ENCODE measurements around the gene TCTN1.
"Not testable (repeated sequence)": the region's sequence is repeated elsewhere in the genome, so short reads cannot be mapped to it uniquely, and the experiment has no call there.

The TCTN1 gene

DNA sequence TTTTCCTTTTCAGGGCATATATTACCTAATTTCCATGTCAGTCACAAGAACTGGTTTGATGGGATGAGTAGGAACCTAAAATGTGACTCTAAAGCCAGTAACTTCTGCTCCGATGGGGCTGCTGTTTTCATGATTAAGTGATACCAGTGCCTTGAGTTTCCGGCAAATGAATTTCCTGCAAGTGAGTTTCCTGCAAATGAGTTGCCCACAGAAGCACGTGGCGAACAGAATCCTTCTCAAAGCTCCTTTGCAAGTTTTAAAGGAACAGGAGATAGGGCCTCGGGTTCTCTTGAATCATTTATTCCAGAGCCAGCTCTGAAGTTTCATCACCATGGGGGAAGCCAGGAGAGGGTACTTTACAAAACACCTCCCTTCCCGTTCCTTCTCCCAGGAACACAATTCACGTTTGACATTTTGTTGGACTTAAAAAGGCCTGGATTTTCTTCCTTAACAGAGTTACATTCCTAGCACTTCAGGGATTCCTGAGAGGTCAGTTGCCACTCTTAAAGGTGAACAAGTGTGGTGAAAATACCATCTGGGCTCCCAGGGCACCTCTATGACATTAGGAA lies 28.6 kb upstream of the TCTN1 start:
- no peaks in the 10 kb centered on the region for H3K9me3 ChIP-seq
- H3K27me3 ChIP-seq = no peaks in the 10 kb centered on the region
- H3K4me1 ChIP-seq = peaks cover 44% of the 10 kb centered on the region
- H4K20me1 ChIP-seq = peaks cover 27% of the 10 kb centered on the region
- peak overlapping the region; percentile 47; the same call in 1 of the 2 replicates for H3K9ac ChIP-seq
- peaks cover 5% of the 10 kb centered on the region; the same call in 1 of the 2 replicates for H3K36me3 ChIP-seq
- peak overlapping the region; percentile 73 for H3K4me2 ChIP-seq
- peak overlapping the region; percentile 22; the same call in 1 of the 2 replicates for H3K4me3 ChIP-seq
- peak overlapping the region; percentile 70 for H3K27ac ChIP-seq
- no peak for TF ChIP-seq Cebpa-rat (IDR thresholded peaks at IDR 0.05)

DNA sequence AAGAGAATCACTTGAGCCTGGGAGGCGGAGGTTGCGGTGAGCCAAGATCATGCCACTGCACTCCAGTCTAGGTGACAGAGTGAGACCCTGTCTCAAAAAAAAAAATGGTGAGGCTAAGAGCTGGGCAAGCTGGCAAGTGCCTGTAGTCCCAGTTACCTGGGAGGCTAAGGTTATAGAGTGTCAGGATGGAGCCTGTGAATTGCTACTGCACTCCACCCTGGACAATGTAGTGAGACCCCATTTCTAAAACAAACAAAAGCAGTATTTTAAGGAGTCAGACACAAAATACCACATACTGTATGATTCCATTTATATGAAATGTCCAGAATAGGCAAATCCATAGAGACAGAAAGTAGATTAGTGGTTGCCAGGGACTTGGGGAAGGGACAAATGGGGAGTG lies 26.8 kb upstream of the TCTN1 start:
- H3K9ac ChIP-seq, H3K27me3 ChIP-seq, H4K20me1 ChIP-seq, H3K9me3 ChIP-seq, H3K4me3 ChIP-seq, H3K4me2 ChIP-seq, H3K27ac ChIP-seq, H3K36me3 ChIP-seq: not testable (repeated sequence)
- peaks cover 48% of the 10 kb centered on the region for H3K4me1 ChIP-seq

DNA sequence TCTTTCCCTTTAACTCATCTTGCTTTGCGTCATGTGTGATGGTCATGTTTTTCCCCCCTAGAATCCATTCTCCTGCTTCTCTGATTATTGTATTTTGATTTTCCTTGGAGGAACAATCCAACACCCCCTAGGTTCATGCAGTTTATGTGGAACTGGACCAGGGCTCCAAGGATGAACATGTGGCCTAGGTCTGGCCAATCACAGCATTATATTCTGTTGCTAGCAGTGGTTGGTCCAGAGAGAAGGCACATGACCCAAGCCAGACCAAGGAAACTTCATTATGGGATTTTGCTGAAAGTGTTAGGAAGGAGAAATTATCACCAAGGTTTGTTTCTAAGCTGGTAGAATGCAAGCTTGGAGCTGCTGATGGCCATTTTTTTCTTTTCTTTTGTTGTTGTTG lies 23.9 kb upstream of the TCTN1 start:
- H3K4me2 ChIP-seq = peak overlapping the region; percentile 57
- no peaks in the 10 kb centered on the region for H4K20me1 ChIP-seq
- no peak for TF ChIP-seq Cebpa-rat (IDR thresholded peaks at IDR 0.05)
- H3K9me3 ChIP-seq = no peaks in the 10 kb centered on the region
- no peak overlapping the region for H3K9ac ChIP-seq
- H3K27ac ChIP-seq = no peak overlapping the region; the same call in 1 of the 2 replicates
- H3K4me3 ChIP-seq = no peak overlapping the region
- no peaks in the 10 kb centered on the region for H3K27me3 ChIP-seq
- peaks cover 31% of the 10 kb centered on the region for H3K4me1 ChIP-seq
- H3K36me3 ChIP-seq = no peaks in the 10 kb centered on the region

DNA sequence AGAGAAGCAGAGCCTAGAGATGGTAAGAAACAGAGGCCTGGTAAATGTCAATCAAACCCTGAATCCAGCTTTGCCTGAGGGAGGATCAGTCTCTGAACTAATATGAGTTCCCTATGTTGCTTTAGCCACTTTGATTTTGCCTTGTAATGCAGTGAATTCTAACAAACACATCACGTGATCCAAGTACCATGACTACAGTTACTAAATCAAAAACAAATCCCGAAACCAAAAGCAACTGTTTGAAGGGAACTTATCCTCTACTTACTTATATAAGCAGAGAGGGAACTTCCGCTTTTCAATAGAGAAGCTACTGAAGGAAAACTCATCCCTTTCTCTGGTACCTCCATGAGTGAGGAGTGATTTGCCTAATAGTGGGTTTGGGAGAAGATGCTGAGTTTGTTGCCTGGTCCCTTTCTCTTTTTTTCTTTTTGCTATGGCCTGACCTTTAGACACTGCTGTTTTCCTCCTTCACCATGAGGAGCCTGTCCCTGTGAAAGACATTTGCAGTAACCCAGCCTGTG lies 23.1 kb upstream of the TCTN1 start:
- Histone ChIP-seq H3K9ac (no peak overlapping the region), H3K4me1 (peaks cover 23% of the 10 kb centered on the region), H4K20me1 (no peaks in the 10 kb centered on the region), H3K27ac (peak overlapping the region; percentile 42), H3K4me2 (peak overlapping the region; percentile 57), H3K27me3 (no peaks in the 10 kb centered on the region), H3K9me3 (no peaks in the 10 kb centered on the region), H3K36me3 (no peaks in the 10 kb centered on the region), H3K4me3 (no peak overlapping the region)
- TF ChIP-seq Cebpa-rat (IDR thresholded peaks at IDR 0.05) = no peak

DNA sequence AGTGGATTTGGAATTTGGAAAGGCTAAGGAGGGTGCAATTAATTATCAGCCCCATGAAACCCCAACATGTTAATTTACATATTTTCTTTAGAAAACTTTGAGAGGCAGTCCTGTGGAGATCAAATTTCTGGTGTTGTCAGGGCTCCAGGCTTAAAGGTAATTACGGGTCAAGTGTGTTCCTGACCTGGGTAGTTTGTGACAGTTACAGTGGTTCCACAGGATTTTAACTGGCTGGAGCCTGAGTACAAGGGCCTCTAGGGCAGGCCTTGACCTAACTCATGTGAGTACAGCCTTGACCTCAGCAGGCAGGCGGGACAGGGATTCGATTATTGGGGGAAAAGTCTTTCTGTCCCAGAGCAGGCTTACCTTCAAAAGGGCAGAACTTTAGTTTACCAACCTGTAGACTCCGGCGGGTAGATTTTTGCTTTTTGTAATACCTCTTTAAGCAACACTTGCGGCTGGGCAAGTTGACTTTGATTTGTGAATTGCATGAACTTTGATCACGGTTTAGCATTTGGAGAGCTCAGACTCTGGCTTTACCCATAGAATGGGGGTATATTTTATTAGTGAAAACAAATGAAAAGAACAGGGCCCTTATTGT lies 22.4 kb upstream of the TCTN1 start:
- Histone ChIP-seq H3K9ac (no peak overlapping the region), H4K20me1 (no peaks in the 10 kb centered on the region), H3K27ac (0 out of 2 replicates have a peak overlapping the region, but pooled peaks have one; percentile 42), H3K4me3 (no peak overlapping the region), H3K4me2 (peak overlapping the region; percentile 57), H3K9me3 (no peaks in the 10 kb centered on the region), H3K27me3 (no peaks in the 10 kb centered on the region), H3K4me1 (peaks cover 20% of the 10 kb centered on the region), H3K36me3 (no peaks in the 10 kb centered on the region)
- no peak for TF ChIP-seq Cebpa-rat (IDR thresholded peaks at IDR 0.05)

DNA sequence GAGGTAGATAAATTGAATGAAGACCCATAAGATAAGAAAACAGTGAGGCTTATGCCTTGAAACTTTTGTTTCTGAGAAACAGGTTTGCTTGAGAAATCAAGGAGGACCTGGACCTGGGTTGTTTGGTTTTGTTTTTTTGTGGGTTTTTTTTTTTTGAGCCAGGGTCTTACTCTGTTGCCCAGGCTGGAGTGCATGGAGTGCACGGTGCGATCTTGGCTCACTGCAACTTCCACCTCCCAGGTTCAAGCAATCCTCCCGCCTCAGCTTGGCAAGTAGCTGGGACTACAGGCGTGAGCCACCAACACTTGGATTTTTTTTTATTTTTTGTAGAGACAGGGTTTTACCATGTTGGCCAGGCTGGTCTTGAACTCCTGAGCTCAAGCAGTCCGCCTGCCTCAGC lies 21.9 kb upstream of the TCTN1 start:
- Histone ChIP-seq H3K36me3 (no peaks in the 10 kb centered on the region), H3K4me1 (peaks cover 20% of the 10 kb centered on the region), H4K20me1 (no peaks in the 10 kb centered on the region), H3K4me3 (no peak overlapping the region), H3K27ac (no peak overlapping the region), H3K4me2 (no peak overlapping the region), H3K9ac (no peak overlapping the region), H3K9me3 (no peaks in the 10 kb centered on the region), H3K27me3 (no peaks in the 10 kb centered on the region)
- no peak for TF ChIP-seq Cebpa-rat (IDR thresholded peaks at IDR 0.05)

DNA sequence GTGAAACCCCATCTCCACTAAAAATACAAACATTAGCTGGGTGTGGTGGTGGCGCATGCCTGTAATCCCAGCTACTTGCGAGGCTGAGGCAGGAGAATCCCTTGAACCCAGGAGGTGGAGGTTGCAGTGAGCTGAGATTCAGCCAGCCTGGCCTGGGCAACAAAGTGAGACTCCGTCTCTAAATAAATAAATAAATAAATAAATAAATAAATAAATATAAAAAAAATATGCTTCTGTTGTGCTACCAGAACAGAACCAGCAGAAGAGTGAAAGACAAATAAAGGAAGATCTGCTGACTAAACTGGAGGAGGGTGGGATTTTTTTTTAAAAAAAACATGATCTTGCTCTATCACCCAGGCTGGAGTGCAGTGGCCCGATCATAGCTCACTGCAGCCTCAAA lies 21.0 kb upstream of the TCTN1 start:
- H3K9me3 ChIP-seq, H3K9ac ChIP-seq, H3K27ac ChIP-seq, H3K4me3 ChIP-seq, H4K20me1 ChIP-seq, H3K36me3 ChIP-seq, H3K4me2 ChIP-seq, H3K27me3 ChIP-seq: not testable (repeated sequence)
- peaks cover 20% of the 10 kb centered on the region for H3K4me1 ChIP-seq

DNA sequence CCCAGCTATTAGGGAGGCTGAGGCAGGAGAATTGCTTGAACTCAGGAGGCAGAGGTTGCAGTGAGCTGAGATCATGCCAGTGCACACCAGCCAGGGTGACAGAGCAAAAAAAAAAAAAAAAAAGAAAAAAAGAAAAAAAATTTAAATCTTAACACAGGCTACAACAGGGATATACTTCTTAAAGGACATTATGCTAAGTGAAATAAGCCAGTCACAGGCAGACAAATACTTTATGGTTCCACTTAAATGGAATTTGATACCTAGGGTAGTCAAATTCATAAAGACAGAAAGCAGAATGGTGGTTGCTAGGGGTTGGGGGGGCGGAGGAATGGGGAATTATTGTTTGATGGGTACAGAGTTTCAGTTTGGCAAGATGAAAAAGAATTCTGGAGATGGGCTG lies 16.0 kb upstream of the TCTN1 start:
- H4K20me1 ChIP-seq = no peaks in the 10 kb centered on the region
- no peaks in the 10 kb centered on the region for H3K27me3 ChIP-seq
- H3K4me2 ChIP-seq = no peak overlapping the region
- TF ChIP-seq Cebpa-rat (IDR thresholded peaks at IDR 0.05) = no peak
- H3K4me3 ChIP-seq = no peak overlapping the region
- no peaks in the 10 kb centered on the region for H3K36me3 ChIP-seq
- H3K9me3 ChIP-seq = no peaks in the 10 kb centered on the region
- H3K9ac ChIP-seq = no peak overlapping the region
- no peaks in the 10 kb centered on the region for H3K4me1 ChIP-seq
- H3K27ac ChIP-seq = no peak overlapping the region

DNA sequence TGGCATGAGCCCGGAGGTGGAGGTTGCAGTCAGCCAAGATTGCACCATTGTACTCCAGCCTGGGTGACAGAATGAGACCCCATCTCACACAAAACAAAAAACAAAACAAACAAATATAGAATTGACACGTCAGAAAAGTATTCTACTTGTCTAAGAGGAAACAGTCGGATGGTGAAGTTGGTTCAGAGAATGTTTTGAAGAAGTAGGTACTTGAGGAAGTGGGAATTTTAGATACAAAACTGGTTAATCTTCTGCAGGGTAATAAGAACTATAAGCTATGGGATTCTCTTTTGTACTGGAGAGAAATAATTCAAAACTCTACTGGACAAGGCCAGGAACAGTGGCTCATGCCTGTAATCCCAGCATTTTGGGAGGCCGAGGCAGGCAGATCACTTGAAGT lies 14.6 kb upstream of the TCTN1 start:
- H3K9ac ChIP-seq = no peak overlapping the region; the same call in 1 of the 2 replicates
- H3K4me3 ChIP-seq = no peak overlapping the region
- H3K27me3 ChIP-seq = no peaks in the 10 kb centered on the region
- no peak overlapping the region for H3K4me2 ChIP-seq
- no peaks in the 10 kb centered on the region for H3K4me1 ChIP-seq
- no peaks in the 10 kb centered on the region for H3K36me3 ChIP-seq
- no peak for TF ChIP-seq Cebpa-rat (IDR thresholded peaks at IDR 0.05)
- H3K27ac ChIP-seq = no peak overlapping the region
- no peaks in the 10 kb centered on the region for H3K9me3 ChIP-seq
- H4K20me1 ChIP-seq = no peaks in the 10 kb centered on the region

DNA sequence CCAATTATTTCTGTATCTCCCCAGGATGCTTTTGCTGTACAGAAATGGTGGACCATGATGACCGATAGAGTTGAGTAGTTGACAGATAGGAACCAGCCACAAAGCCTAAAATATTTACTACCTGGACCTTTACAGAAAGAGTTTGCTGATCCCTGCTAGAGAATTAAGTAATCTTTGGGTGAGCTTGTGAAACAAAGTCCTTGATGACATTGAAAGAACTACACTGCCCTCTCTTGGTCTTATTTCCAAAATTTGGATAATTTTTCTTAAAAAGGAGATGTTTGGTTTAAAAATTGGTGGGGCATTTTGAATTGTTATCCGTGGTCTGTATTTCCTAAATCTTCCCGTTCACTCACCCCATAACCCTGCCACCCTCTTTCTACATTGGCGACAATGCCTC lies 13.7 kb upstream of the TCTN1 start:
- no peak overlapping the region for H3K4me3 ChIP-seq
- H4K20me1 ChIP-seq = no peaks in the 10 kb centered on the region
- no peak overlapping the region for H3K9ac ChIP-seq
- TF ChIP-seq Cebpa-rat (IDR thresholded peaks at IDR 0.05) = no peak
- H3K36me3 ChIP-seq = no peaks in the 10 kb centered on the region
- H3K4me2 ChIP-seq = no peak overlapping the region
- H3K9me3 ChIP-seq = no peaks in the 10 kb centered on the region
- H3K27me3 ChIP-seq = no peaks in the 10 kb centered on the region
- peaks cover 6% of the 10 kb centered on the region; the same call in 1 of the 2 replicates for H3K4me1 ChIP-seq
- H3K27ac ChIP-seq = no peak overlapping the region

DNA sequence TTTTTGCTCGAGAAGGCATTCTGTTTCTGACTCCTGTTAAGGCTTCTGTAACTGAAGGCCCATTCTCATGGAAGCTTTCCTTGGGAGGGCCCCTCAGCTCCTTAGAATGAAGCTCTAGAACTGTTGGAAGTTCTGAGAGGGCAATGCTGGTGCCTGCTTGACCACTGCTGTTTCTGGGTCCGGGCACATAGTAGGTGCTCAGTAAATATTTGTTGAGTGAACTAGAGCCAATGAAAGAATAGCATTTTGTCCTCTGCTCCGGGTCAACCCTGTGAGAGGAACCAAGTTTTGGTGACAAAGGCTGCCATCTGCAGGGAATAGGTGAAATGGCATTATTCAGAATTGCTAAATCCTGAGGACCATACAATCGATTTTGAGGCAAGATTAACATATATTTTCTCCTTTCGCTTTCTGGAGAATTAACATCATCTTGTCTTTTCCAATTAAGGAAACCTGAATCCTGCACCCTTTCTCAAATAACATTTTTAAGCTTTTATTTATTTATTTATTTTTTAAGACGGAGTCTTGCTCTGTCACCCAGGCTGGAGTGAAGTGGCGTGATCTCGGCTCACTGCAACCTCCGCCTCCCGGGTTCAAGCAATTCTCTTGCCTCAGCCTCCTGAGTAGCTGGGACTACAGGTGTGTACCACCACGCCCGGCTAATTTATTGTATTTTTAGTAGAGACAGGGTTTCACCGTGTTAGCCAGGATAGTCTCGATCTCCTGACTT lies 11.7 kb upstream of the TCTN1 start:
- H3K4me1 ChIP-seq = peaks cover 18% of the 10 kb centered on the region
- not testable (repeated sequence) for H3K36me3 ChIP-seq, H3K27ac ChIP-seq, H3K4me2 ChIP-seq, H3K4me3 ChIP-seq, H3K27me3 ChIP-seq, H3K9ac ChIP-seq, H4K20me1 ChIP-seq, H3K9me3 ChIP-seq

Data from BLaER1 (cell line).